Activated naive CD4-positive, alpha-beta T cell treated with anti-CD3 and anti-CD28 coated beads, Interleukin-2, amount 50 U/mL, for 72 hours (primary cell): ENCODE measurements around the gene BOD1L1. TPM values are rescaled to one million over a fixed set of nuclear protein-coding genes. Genes with fewer than 3 reads are reported as not detected.
A peak's percentile ranks its signal among the peaks of the same experiment; 100 is the strongest.

Experiments used
- ATAC-seq, 2 donors: fragments of 150-1000 bp; cut with Tn5 transposase; 2 replicates each; pipeline ENCODE4 v1.10.0; 2021; ENCODE audit warnings: mild to moderate bottlenecking in 2 of 2, moderate library complexity in 2 of 2
- DNase-seq, 2 donors: peaks; one replicate each; pipeline ENCODE4 v3.0.0; 2021 to 2022; ENCODE audit warnings: low spot score in 2 of 2
- H3K27ac Mint-ChIP-seq, 2 donors: one replicate each; pipeline ENCODE4 v1.8.0; 2022; ENCODE audit warnings: mild to moderate bottlenecking in 2 of 2, mixed read lengths in 2 of 2
- H3K36me3 Mint-ChIP-seq, 2 donors: one replicate each; pipeline ENCODE4 v1.8.0; 2022; ENCODE audit warnings: mixed read lengths in 2 of 2
- H3K9me3 Mint-ChIP-seq, 2 donors: one replicate each; pipeline ENCODE4 v1.8.0; 2022; ENCODE audit warnings: mixed read lengths in 2 of 2
- total RNA-seq, 2 donors: library from RNA; stranded (reverse); gene quantifications; one replicate each; pipeline ENCODE4 v1.2.3, GENCODE V29; 2022

BOD1L1 gene
- total RNA-seq, 2 donors from 2014 or later, result 36.6 to 36.8 TPM

DNA sequence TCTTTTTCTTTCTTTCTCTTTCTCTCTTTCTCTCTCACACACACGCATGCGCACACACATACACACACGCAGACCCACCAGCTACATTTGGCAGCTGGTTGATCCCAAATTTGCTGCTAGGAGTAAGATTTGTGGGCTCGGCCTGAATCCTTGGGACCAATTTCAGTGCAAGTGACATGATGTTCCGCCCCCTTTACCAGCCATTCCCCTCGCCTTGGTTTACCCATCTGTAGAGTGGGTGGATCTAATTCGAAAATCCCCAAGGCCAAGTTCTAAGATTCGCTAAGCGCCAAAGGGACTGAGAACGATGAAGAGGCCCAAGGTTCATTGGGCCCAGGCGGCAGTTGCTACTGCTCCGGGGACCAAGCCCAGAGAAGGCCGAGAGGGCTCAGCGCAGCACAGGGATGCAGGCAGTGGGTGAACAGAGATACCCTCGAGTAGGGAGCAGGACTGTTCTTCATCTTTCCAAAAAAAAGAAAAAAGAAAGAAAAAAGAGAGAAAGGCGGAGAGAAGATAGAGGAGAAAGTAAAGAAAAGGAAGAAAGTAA, 89.0 kb downstream of the BOD1L1 start:
- Mint-ChIP-seq H3K36me3 (peaks cover 26 to 47% of the 10 kb centered on the region in 2 donors), H3K27ac (peak overlapping the region in 1 of 2 donors; percentile 57), H3K9me3 (peaks cover 4 to 5% of the 10 kb centered on the region in 2 donors)
- ATAC-seq (no peak), DNase-seq (no peak)

DNA sequence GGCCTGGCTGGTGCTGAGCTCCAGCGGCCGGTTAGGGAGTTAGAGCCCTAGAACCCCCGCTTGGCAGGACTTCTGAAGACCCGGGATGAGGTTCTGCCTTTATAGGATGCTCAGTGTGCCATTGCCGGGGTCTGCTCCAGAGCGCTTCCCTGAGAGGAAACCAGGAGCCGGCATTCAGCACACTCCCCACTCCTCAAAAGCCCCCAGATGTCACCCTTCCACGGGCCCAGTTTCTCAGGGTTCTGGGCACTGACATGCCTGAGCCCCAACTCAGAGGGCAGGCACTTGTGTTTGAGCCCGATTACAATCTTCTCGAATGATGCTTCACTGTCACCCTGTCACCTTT, 89.7 kb downstream of the BOD1L1 start:
- peaks cover 26 to 42% of the 10 kb centered on the region in 2 donors for H3K36me3 Mint-ChIP-seq
- H3K27ac Mint-ChIP-seq, result no peak overlapping the region
- DNase-seq (peak in 1 of 2 donors; percentile 7), ATAC-seq (no peak)
- H3K9me3 Mint-ChIP-seq, result peaks cover 4 to 5% of the 10 kb centered on the region in 2 donors

DNA sequence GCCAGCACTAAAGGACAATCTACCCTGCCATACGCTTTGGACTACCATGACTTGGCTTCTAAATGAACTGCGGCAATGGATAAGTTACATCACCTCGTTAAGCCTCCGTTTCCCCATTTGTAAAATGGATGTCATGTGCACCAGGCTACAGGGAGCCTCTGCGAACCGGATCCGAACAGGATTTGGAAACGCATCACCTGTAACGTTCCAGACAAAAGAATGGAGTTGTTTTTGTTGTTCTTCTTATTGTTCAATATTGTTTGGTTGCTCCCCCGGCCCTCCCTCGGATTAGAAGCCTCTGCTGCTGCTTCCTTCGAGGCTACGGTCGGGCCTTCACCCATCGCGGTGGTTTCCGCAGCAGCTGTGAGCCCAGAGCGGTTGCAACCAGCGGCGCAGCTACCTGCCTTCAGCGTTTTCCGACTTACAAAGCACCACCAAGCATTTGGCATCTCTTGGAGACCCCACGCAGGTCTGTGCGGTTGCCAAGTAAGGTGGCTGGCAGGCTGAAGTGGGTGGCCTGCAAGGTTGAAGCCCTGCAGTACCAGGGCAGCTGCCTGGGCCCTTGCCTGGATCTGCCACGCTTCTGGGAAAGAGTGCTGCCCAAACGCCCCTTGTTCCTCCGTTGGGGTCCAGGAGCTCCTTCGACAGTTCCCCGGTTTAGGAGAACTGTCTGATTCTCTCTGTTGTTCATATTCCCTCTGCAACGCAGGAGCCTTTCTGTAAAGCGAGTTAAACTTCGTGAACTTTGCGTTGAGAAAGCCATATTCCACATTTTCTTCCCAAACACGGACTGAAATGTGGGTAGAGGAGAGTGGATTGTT, 90.3 kb downstream of the BOD1L1 start:
- H3K36me3 Mint-ChIP-seq, result peaks cover 26 to 39% of the 10 kb centered on the region in 2 donors
- H3K9me3 Mint-ChIP-seq, result peaks cover 4 to 5% of the 10 kb centered on the region in 2 donors
- ATAC-seq (no peak), DNase-seq (peak in 1 of 2 donors; percentile 10)
- peak overlapping the region in 1 of 2 donors; percentile 50 for H3K27ac Mint-ChIP-seq

DNA sequence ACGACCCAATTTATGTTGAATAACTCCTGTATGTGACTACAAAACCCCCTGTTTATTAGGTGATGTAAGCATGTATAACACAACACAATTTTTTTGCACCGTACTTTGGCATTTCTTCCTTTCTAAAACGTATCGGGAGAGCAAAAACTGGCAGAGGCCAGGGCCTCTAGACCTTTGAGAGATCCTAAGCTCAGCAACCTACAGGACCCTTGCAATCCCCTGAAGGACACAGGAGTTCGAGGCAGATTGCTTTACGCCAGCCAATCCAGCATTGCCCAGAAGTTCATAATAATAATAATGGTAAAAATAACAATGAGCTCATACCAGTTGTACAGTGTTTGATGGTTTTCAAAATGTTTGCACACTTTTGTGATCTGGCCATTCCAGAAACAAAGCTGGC, 90.9 kb downstream of the BOD1L1 start:
- no peak for DNase-seq
- H3K36me3 Mint-ChIP-seq, result peaks cover 27 to 42% of the 10 kb centered on the region in 2 donors
- peaks cover 4 to 5% of the 10 kb centered on the region in 2 donors for H3K9me3 Mint-ChIP-seq
- peak overlapping the region in 1 of 2 donors; percentile 53 for H3K27ac Mint-ChIP-seq
- ATAC-seq, result no peak

DNA sequence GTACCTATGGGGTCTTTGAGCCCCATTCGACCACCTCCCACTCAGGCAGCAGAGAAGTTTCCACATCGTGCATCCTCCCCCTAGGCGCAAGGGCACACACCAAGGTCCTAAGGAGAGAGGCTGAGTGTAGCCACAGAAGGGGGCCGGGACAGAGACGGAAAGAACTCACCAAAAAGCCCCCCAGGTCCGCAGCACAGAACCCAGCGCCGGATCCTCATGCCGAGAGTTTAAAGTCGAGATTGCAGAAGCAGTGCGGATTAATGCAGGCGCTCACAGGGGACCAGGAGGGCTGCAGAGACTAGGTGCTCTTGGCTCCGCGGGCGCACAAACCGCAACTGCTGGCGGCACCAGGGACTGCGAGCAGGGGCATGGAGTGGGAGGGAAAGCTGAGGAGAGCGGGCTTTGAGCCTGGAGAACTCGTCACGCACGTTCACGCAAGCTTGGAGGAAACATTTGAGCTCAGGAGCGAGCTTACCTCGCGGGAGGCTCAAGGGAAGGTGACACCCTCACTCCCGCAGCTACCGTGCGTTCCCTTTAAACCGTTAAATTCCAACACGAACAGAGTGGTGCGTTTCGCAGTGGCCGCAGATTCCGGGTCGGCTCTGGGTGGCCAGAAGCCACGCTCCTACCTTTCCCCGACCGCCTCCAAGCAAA, 91.7 kb downstream of the BOD1L1 start:
- H3K36me3 Mint-ChIP-seq, result peaks cover 35 to 44% of the 10 kb centered on the region in 2 donors
- DNase-seq (peak in 1 of 2 donors; percentile 9), ATAC-seq (no peak)
- peak overlapping the region in 1 of 2 donors; percentile 91 for H3K27ac Mint-ChIP-seq
- H3K9me3 Mint-ChIP-seq, result peaks cover 4 to 5% of the 10 kb centered on the region in 2 donors

DNA sequence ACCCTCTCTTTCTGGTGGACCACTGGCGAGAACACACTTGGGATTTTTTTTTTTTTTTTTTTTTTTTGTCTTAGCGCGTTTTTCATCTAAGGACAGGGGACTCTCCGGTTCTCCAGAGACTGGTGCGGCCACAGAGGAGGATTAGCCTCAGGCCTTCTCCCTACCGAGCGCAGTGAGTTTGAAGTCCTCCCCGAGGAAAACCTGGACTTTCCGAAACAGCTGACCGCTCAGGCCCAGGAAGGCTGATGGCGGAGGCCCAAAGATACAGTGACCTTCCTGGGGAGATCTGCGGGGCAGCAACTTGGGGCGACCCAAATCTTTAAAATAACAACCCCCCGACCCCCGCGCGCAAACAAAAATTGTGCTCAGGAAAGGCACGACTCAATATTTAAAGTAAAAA, 92.4 kb downstream of the BOD1L1 start:
- no peak for ATAC-seq
- Mint-ChIP-seq H3K36me3 (peaks cover 34 to 46% of the 10 kb centered on the region in 2 donors), H3K27ac (peak overlapping the region in 1 of 2 donors; percentile 91), H3K9me3 (peaks cover 4 to 5% of the 10 kb centered on the region in 2 donors)
- DNase-seq, result no peak

- ATAC-seq (no peak), DNase-seq (no peak)
- Mint-ChIP-seq H3K36me3 (peaks cover 31 to 40% of the 10 kb centered on the region in 2 donors), H3K27ac (no peak overlapping the region), H3K9me3 (peaks cover 4 to 5% of the 10 kb centered on the region in 2 donors)
These were observed 93.0 kb downstream of the BOD1L1 start for GRCh38 chr4:13534344-13535063.

DNA sequence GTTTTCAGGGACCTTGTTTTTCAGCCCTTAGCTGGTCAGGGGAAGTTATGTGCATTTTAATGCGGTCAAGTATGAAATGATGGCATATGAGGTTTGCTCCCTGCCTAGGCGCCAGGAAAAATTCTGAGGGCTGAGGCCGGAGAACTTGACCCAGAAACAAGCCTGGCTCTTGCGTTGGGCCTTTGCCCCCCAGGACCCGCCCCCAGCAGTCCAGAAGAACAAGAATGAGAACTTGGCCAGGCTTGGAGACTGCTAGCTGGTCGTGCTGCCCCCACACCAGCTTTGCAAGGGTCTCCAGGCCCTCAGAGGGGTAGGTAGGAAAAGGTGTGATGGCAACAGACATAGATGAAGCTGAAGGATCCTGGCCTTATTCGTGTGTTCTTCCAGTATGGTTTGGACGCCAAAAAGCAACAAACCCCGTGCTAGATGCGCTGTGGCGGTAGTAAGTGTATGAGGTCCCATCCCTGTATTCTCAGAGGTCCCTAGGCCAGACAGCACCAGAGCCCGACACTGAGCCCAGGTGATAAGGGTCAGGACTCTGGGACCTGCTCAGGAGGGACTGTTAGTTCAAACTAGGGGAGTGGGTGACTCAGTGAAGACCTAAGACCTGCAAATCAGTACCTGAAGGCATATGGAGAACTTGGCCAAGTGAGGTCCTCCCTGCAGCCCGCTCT, 93.7 kb downstream of the BOD1L1 start:
- no peak for ATAC-seq
- H3K9me3 Mint-ChIP-seq, result peaks cover 4 to 7% of the 10 kb centered on the region in 2 donors
- DNase-seq, result no peak
- no peak overlapping the region for H3K27ac Mint-ChIP-seq
- H3K36me3 Mint-ChIP-seq, result peaks cover 32 to 43% of the 10 kb centered on the region in 2 donors

DNA sequence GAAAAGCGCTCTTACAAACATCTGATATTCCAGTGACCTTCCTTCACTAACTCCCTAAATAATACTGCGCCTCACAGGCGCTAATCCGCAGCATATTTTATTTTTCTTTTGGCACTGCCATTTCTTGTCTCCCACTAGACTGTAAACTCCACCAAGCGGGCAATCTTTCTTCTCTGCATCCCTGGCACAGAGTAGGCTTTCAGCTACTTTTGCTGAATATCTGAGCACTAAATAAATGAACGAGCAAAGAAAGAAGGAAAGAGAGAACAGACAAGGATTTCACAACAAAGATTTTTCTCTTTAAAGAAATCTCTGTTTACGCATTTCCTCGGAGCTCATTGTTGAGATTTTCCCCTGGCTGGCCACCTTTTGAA, 95.9 kb downstream of the BOD1L1 start:
- H3K9me3 Mint-ChIP-seq, result peaks cover 0 to 4% of the 10 kb centered on the region in 2 donors
- ATAC-seq (no peak), DNase-seq (no peak)
- H3K27ac Mint-ChIP-seq, result no peak overlapping the region
- peaks cover 18 to 33% of the 10 kb centered on the region in 2 donors for H3K36me3 Mint-ChIP-seq

DNA sequence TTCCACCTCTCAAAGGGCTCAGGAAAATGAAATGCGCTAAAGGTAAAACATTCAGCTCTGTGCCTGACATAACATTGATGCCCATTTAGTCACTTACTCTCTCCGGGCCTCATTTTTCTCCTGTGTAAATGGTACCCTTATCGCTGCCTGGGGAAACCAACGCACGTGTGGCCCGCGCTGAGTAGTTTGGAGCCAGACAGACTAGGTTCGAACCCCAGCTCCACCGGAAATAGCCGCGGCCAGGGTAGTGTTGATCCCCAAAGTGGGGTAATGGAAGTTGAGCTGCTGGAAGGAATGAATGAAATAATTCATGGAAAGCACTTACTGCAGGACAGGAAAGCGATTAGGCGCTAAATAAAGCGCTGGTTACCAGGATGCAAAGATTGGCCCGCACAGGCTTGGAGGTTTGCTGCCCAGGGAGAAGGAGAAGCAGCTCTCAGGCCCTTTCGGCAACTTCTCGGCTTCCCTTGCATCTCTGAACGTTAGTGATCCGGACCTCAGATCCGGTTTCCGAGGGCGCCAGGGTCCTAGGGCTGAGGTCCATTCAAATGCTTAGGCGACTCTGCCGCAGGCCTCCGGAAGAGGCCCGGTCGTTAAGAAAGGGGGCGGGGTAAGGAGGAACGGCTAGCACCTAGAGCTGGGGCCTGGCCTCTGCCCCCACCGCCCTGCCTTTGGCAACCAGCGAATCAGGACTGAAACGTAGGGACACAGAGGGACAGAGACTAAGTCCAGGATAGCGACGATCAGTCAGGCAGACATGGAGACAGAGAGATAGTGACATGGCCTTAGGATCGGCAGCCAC, 96.5 kb downstream of the BOD1L1 start:
- no peak overlapping the region for H3K27ac Mint-ChIP-seq
- peaks cover 0 to 4% of the 10 kb centered on the region in 2 donors for H3K9me3 Mint-ChIP-seq
- ATAC-seq (no peak), DNase-seq (no peak)
- peaks cover 18 to 29% of the 10 kb centered on the region in 2 donors for H3K36me3 Mint-ChIP-seq

DNA sequence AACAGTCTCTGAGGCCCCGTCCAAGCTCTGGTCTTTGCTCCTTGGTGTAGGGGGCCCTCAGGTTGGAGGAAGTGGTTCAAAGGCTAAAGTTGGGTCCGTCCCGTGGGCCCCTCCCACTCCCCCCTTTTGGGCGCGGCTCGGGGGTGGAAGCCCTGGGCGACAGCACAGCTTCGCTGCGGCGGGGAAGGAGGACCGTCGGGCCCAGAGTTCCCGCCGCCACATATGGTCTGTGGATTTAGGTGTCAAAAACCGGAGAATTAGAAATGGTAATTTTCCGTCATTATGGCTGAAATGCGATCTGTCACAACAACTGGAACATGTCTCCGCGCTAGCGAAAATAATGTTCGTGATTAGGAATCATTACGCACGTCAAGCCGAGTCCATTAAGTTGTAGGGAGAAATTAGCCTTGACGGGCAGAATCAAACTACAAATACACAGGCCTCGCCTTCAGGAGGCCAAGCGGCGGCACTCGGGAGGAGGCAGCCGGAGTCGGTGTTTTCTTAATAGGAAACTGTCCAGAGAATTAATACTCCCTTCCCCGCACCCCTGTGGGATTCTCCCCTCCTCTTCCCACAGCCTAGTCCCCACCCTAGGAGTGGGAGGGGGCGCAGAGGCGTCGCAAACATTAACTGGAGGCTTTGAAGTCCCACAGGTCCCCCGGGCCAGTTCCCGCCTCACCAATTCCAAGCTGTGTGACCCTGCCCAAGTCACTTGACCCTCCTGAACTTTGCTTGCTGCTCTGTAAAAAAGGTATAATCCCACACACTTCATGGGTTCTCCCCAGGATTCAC, 98.2 kb downstream of the BOD1L1 start:
- H3K27ac Mint-ChIP-seq, result no peak overlapping the region
- peaks cover 28 to 41% of the 10 kb centered on the region in 2 donors for H3K36me3 Mint-ChIP-seq
- peaks cover 0 to 4% of the 10 kb centered on the region in 2 donors for H3K9me3 Mint-ChIP-seq
- DNase-seq, result peak in 1 of 2 donors; percentile 6
- no peak for ATAC-seq

DNA sequence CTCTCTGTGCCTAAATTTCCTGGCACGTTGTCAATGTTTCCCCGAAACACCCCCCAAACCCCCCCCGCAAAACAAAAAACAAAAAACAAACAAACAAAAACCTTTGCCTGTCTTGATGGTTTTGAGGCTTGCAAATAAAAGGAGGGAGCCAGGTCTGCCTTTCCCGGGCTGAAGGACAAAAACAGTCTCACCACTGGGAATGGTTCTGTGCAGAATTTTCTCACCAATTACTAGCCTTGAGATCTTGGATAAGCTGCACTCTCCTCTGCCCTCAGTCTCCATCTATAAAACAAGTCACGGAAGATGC, 98.8 kb downstream of the BOD1L1 start:
- peaks cover 33 to 47% of the 10 kb centered on the region in 2 donors for H3K36me3 Mint-ChIP-seq
- H3K9me3 Mint-ChIP-seq, result peaks cover 0 to 4% of the 10 kb centered on the region in 2 donors
- ATAC-seq (no peak), DNase-seq (no peak)
- peak overlapping the region in 1 of 2 donors; percentile 36 for H3K27ac Mint-ChIP-seq

GRCh38 chr4:13527981-13528820, 99.3 kb downstream of the BOD1L1 start:
- peak in 1 of 2 donors; percentile 13 for DNase-seq
- peak; percentile 77 to 88 for ATAC-seq
- peak overlapping the region in 1 of 2 donors; percentile 33 for H3K27ac Mint-ChIP-seq
- peaks cover 0 to 4% of the 10 kb centered on the region in 2 donors for H3K9me3 Mint-ChIP-seq
- peaks cover 37 to 48% of the 10 kb centered on the region in 2 donors for H3K36me3 Mint-ChIP-seq
